HS-27A (cell line): ENCODE data around the gene ZRANB3.
"Not testable (repeated sequence)": the region's sequence is repeated elsewhere in the genome, so short reads cannot be mapped to it uniquely, and the experiment has no call there.

Experiments
- DNase-seq: peaks from one replicate; pipeline ENCODE4 v3.0.0-alpha.2; 2012; ENCODE audit warnings: low read depth, missing footprints

Gene ZRANB3

DNA sequence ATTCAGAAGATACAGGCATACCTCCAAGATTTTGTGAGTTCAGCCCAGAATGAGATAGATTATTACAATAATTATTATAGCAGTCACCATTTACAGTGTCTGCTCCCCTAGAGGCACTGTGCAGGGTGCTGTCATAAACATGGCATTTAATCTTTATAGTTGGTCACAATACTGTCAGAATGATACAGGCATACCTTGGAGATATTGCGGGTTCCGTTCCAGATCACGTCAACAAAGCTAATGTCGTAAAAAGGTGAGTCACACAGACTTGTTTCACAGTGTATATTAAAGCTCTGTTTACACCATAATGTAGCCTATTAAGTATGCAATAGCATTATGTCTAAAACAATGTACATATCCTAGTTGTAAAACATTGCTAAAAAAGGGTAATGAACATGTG is 45.6 kb downstream of the ZRANB3 start:
- no peak for DNase-seq

DNA sequence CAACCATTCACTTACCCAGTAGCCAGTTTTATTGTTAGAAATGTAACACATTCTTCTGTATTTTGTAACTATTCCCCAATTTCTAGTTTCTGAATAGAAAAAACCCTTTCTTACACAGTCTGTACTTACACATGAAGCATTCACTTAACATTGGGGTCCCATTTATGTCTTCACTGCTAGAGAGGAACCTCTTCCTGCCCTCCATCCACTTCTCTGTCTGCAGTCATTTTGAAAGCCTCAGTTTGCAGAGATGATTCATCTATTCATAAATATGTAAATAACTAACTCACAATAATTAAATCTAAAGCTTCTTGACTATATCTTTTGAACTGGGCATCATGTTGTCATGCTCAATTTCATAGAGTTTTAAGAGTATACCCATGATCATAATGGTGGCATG is 55.9 kb downstream of the ZRANB3 start:
- no peak for DNase-seq

DNA sequence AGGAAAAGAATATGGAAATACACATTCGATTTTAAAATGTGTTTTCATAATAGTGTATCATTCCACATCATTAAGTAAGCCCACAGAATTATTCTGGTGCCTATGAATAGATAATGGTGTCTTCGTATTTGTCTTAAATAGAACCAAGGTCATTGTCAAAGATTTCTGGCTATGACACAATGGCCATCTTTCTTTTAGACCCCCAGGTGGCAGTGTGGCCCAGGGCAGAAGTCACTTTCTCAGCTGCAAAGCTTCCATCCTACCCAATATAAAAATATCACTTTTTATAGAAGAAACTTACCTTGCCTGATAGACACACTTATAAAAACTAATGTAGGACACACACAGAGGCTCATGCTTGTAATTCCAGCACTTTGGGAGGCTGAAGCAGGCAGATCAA is 57.5 kb downstream of the ZRANB3 start:
- no peak for DNase-seq

DNA sequence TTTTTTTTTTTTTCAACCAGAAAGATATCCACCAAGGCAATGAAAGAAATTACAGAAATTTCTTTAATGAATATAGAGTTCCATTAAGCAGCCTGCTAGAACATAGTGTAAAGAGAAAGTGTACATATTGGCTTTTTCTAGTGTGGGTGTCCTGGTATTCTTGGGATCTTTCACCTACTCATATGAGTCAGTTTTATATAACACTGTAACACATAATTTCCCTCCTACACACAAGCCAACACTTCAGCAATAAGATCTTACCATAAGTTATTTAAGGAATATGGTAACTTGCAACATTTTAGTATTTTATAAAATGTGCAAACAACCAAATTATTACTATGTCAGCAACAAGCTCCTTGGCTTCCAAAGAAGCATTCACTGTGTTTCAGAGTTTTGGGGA is 59.9 kb downstream of the ZRANB3 start:
- no peak for DNase-seq

DNA sequence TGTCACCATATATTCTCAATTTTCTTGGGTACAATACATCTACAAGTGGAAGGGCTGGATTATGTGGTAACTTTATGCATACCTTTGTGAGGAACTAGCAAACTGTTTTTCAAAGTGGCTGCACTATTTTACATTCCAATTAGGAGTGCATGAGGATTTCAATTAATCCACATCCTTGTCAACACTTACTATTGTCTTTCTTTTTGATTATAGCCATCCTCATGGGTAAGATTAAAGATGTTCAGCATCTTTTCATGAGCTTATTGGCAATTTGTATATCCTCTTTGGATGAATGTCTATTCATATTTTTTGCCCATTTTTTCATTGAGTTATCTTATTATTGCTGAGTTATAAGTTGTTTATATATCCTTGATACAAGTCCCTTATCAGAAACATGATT is 73.7 kb downstream of the ZRANB3 start:
- DNase-seq = no peak

DNA sequence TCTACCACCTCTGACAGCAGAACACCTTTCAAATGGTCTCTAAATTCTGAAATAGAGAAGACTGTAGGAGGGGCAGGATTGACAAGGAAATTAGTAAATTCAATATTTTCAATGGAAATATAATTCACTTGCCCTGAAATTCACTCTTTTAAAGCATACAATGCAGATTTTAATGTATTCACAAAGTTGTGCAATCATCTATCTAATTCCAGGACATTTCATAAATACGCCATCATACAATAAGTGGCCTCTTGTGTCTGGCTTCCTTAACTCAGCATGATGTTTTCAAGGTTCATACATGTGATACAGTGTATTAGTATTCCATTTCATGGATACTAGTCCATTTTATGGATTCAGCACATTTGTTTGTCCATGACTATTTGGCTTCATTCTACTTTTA is 74.2 kb downstream of the ZRANB3 start:
- no peak for DNase-seq

DNA sequence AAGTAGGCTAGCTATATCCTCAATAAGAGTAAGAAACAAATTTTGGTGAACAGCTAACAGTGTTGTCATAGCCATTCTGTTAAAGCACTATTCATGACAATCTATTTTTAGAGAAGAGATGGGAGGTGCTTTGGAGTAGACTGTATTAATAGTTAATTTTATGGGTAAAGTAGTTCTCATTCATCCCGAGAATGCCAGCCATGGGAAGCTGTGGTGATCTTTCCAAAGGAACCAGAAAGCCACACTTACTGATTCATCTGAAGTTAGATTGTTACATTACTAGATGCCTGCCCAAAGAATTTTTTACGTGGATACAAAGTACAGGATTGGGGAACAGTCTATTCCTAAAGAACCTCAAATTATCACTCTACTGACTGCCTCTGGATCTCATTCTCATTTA is 74.6 kb downstream of the ZRANB3 start:
- no peak for DNase-seq

DNA sequence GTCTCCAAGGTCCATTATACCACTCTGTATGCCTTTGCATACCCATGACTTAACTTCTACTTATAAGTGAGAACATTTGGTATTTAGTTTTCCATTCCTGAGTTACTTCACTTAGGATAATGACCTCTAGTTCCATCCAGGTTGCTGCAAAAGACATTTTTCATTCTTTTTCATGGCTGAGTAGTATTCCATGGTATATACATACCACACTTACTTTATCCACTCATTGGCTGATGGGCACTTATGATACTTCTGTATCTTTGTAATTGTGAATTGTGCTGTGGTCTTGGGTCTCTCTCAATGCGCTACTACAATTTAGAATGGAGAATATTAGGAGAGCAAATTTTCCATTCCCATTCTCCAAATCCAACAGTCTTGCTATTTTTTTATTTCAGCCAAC is 76.4 kb downstream of the ZRANB3 start:
- no peak for DNase-seq

DNA sequence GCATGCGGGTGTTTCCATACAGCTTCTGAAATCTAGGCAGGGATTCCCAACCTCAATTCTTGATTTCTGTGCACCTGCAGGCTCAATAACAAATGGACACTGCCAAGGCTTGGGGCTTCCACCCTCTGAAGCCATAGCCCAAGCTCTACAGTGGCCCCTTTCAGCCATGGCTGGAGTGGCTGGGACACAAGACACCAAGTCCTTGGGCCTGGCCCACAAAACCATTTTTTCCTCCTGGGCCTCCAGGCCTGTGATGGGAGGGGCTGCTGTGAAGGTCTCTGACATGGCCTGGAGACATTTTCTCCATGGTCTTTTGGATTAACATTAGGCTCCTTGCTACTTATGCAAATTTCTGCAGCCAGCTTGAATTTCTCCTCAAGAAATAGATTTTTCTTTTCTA is 78.0 kb downstream of the ZRANB3 start:
- DNase-seq = not testable (repeated sequence)

DNA sequence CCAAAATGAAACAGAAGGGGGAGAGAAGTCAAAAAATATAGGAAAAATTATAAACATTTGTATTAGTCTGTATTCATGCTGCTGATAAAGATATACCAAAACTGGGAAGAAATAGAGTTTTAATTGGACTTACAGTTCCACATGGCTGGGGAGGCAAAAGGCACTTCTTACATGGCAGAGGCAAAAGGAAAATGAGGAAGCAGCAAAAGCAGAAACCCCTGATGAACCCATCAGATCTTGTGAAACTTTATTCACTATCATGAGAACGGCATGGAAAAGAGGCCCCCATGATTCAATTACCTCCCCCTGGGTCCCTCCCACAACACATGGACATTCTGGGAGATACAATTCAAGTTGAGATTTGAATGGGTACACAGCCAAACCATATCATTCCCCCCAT is 79.1 kb downstream of the ZRANB3 start:
- DNase-seq = no peak

DNA sequence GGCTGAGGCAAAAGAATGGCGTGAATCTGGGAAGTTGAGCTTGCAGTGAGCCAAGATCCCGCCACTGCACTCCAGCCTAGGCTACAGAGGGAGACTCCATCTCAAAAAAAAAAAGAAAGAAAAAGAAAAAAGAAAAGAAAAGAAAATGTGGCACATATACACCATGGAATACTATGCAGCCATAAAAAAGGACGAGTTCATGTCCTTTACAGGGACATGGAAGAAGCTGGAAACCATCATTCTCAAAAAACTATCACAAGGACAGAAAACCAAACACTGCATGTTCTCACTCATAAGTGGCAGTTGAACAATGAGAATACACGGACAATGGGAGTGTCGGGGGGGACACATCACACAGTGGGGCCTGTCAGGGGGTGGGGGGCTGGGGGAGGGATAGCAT is 88.0 kb downstream of the ZRANB3 start:
- DNase-seq = not testable (repeated sequence)

DNA sequence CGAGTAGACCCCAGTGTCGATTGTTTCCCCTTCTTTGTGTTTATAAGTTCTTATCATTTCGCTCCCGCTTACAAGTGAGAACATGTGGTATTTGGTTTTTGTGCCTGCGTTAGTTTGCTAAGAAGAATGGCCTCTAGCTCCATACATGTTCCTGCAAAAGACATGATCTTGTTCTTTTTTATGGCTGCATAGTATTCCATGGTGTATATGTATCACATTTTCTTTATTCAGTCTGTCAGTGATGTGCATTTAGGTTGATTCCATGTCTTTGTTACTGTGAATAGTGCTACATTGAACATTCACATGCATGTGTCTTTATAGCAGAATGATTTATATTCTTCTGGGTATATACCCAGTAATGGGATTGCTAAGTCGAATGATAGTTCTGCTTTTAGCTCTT is 95.9 kb downstream of the ZRANB3 start:
- DNase-seq = not testable (repeated sequence)

DNA sequence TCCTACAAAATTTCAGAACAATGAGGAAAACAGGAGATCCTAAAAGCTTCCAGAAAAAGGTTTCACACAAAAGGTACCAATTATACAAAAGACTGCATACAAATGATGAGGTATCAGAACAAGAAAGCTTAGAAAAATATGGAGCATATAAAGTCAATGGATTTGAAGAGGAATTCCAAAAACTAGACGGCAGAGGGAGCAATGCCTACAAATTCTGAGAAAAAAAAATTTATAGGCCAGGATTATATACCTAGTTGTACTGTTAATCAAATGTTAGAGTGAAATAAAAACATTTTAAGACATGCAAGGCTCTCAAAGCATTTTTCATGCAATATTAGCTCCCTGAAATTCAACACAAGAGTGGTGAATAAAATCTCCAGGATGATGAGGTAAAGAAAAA is 106.2 kb downstream of the ZRANB3 start:
- no peak for DNase-seq

DNA sequence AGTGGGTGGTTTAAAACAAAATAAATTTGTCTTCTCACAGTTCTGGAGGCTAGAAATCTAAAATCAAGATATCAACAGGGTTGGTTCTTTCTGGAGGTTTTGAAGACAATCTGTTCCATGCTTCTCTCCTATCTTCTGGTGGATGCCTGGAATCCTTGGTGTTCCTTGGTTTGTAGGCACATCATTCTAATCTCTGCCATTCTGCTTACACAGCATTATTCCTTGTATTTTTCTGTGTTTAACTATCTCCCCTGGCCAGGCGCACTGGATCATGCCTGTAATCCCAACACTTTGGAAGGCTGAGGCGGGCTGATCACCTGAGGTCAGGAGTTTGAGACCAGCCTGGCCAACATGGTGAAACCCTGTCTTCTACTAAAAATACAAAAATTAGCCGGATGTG is 108.1 kb downstream of the ZRANB3 start:
- DNase-seq = no peak

DNA sequence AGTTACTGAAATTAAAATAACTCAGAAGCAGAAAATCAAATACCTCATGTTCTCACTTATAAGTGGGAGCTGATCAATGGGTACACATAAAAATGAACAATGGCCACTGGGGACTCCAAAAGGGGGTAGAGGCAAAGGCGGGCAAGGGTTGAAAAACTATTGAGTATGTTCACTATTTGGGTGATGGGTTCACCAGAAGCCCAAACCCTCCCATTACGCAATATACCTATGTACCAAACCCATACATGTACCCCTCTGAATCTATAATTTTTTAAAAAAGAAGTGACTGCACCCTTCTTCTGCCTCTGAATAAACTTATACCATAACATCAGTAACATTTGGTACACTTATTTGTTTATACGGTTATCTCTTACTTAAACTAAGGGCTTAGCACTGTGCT is 119.4 kb downstream of the ZRANB3 start:
- no peak for DNase-seq

DNA sequence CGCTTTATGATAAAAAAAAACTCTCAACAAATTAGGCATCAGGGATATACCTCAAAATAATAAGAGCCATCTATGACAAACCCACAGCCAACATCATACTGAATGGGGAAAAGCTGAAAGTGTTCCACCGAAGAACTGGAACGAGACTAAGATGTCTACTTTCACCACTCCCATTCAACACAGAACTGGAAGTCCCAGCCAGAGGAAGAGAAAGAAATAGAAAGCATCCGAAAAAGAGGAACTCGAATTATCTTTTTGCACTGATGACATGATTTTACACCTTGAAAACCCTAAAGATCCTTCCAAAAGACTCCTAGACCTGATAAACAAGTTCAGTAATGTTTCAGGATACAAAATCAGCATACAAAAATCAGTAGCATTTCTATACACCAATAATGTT is 121.6 kb downstream of the ZRANB3 start:
- DNase-seq = no peak

DNA sequence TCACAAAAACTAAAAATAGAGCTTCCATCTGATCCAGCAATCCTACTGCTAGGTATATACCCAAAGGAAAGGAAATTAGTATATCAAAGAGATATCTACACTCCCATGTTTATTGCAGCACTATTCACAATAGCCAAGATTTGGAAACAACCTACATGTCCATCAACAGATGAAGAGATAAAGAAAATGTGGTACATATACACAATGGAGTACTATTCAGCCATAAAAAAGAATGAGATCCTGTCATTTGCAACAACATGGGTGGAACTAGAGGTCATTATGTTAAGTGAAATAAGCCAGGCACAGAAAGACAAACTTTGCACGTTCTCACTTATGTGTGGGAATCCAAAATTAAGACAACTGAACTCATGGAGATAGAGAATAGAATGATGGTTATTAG is 134.8 kb downstream of the ZRANB3 start:
- DNase-seq = not testable (repeated sequence)

DNA sequence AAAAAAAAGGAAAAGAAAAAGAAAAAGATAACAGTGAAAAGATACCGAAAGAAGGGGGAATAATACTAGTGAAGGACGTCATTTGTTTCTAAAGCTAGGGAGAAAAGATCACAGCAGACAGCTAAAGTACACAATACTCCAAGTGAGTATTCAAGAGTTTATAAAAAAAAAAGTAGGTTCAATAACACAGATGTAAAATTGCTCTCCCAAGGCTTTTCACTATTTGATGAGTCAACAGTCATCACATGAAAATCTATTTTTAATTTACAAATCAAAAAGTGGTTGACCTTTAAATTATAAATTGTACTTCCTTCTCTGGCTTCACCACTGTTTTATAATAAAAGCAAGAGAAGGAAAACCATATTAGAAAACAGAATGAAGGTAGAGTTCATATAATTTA is 144.0 kb downstream of the ZRANB3 start:
- no peak for DNase-seq

DNA sequence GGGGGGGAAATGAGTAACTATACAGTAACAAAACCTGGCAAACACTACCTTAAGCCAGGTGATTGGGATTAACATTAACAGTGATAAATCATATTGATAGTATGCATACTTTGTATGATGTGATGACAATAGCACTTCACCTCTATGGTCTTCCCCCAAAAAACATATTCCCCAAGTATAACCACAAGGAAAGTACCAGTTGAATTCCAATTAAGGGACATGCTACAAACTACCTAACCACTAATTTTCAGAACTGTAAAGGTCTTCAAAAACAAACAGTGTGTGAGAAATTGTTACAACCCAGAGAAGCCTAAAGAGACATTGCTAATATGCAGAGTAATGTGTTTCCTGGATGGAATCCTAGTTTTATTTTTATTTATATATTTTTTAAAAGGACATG is 152.4 kb downstream of the ZRANB3 start:
- no peak for DNase-seq

DNA sequence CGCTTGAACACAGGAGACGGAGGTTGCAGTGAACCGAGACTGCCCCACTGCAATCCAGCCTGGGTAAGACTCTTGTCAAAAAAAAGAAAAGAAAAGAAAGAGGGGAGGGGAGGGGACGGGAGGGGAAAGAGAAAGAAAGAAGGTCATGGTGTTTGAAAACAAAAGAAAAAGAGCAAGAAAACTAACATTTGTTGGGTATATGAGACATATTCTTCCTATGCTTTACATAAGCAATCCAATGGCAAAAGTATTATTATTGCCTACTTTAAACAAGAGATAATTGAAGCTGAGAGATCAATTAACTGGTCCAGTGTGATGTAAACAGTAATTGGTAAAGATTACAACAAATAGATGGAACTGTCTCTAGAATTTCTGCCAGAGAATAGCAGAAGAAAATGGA is 157.3 kb downstream of the ZRANB3 start:
- DNase-seq = no peak

DNA sequence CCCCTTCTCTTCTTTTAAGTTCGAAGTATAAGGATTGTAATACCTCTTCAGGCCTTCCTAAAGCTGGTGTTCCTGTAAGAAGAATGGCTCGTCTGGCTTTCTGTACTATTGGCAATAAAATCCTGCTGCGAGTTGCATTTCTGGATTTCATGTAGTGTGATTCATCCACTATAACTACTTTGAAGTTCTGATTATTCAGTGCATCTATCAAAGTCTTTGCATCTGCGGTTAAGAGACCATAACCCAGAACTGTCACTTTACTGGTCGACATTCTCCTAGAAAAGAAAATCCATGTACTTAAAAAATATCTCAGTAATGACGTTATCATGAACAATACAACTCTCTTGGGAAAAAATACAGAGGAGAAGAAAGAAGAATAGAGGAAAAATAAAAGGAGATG is 181.1 kb downstream of the ZRANB3 start:
- no peak for DNase-seq

DNA sequence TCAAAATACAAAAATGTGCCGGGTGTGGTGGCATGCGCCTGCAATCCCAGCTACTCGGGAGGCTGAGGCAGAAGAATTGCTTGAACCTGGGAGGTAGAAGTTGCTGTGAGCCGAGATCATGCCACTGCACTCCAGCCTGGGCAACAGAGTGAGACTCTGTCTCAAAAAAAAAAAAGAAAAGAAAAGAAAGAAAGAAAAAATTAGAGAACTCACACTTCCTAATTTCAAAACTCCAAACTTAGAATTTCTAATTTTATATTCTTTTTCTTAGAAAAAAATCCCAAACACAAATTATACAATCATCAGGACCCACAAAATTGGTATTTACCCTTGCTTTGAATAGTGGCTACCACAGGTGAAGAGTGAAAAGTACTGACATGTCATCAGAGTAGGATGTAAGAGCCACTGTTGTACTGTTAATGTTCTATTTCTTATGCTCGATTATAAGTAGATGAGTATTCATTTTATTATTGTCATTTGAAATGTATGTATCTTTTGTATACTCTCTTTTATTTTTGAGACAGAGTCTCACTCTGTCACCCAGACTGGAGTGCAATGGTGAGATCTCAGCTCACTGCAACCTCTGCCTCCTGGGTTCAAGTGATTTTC is 182.8 kb downstream of the ZRANB3 start:
- not testable (repeated sequence) for DNase-seq

DNA sequence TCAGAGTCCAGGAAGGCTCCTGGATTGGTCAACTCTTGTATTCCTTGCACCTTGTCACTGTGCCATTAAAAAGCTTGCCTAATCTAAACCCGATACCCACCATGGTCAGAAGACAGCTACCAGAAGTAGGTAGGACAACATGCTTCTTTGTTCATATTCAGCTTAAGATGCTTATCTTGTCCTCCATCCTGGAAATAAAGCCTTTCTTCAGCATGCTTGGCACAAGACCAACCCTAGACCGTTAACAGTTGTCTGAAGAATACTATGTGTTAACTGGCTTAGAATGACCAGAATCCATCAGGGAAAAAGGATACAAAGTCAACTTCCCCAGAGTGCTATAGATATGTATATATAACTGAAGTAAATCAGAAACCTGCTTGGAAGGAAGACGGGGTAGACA is 193.9 kb downstream of the ZRANB3 start:
- no peak for DNase-seq

DNA sequence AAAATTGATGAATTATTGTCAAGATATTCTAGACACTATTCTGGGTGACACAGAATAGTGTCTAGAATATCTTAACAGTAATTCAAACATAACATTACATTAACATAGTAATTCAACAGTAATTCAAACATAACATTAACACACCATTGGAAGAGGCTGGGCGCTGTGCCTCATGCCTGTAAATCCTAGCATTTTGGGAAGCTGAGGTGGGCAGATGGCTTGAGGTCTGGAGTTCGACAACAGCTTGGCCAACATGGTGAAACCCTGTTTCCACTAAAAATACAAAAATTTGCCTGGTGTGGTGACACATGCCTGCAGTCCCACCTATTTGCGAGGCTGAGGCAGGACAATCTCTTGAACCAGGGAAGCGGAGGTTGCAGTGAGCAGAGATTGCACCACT is 195.8 kb downstream of the ZRANB3 start:
- no peak for DNase-seq

DNA sequence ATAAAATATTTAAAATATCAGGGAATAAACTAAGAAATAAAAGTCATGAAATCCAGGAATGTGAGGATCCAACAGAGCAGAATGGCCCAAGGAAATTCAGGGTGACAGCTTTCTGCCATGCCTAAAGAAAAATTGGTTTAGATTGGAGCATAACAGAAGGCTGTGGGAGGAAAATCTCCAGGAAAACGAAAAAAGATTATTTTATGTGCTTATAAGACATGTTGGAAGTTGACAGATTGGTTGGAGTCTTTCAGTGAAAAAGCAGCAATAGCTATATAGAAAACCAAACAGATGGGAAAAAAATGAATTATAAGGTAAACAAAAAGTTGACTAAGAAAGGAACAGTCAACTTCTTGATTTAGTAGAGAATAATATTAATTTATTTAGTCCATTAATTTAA is 203.9 kb downstream of the ZRANB3 start:
- no peak for DNase-seq
